Fibroblast of lung (primary cell): ENCODE measurements around the gene RARS1.

ENCODE experiments used
- EZH2 ChIP-seq: IDR thresholded peaks from 2 replicates; pipeline ENCODE4 v1.5.1; 2012; ENCODE audit warnings: low read length, control low read depth, mild to moderate bottlenecking; ENCODE audit errors: missing control alignments
- TF ChIP-seq, protein P1 (sequence below), 2 donors: IDR thresholded peaks in 1 of 2; conservative IDR thresholded peaks in 1 of 2; 1 replicate in 1 of 2; 2 replicates in 1 of 2; pipeline ENCODE4 v1.5.1; 2011 to 2012; ENCODE audit warnings: low read length in 2 of 2, control low read depth in 1 of 2, inconsistent platforms in 1 of 2, low read depth in 1 of 2, mild to moderate bottlenecking in 1 of 2

DNA sequence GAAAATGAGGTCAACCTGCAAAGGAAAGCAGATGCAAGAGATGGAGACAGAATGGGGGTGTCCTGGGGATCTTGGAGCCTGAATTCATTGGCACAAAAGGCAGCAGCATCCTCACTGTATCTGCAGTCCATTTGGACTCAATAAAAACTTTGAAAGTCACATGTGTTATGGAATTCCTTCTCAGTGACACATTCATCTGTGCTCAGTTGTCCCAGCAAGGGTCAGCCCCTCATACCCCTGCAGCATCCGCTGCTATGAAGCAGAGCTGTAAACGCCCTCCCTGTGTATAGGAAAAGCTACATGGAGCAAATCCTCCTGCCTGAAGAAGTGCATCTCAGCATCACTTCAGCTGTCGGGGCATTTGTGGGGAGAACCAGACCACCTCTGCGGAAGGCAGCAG is 14.5 kb upstream of the RARS1 start:
- TF ChIP-seq, protein P1, sequence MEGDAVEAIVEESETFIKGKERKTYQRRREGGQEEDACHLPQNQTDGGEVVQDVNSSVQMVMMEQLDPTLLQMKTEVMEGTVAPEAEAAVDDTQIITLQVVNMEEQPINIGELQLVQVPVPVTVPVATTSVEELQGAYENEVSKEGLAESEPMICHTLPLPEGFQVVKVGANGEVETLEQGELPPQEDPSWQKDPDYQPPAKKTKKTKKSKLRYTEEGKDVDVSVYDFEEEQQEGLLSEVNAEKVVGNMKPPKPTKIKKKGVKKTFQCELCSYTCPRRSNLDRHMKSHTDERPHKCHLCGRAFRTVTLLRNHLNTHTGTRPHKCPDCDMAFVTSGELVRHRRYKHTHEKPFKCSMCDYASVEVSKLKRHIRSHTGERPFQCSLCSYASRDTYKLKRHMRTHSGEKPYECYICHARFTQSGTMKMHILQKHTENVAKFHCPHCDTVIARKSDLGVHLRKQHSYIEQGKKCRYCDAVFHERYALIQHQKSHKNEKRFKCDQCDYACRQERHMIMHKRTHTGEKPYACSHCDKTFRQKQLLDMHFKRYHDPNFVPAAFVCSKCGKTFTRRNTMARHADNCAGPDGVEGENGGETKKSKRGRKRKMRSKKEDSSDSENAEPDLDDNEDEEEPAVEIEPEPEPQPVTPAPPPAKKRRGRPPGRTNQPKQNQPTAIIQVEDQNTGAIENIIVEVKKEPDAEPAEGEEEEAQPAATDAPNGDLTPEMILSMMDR (conservative IDR thresholded peaks at IDR 0.05 in 1 of 2, IDR thresholded peaks at IDR 0.05 in 1 of 2; ENCODE audit: low read depth in 1 of 2, low read length in 2 of 2) = no peak
- no peak for TF ChIP-seq EZH2
